Fibroblast of lung (primary cell): ENCODE measurements around the gene SLC9A1. TPM values are rescaled to one million over a fixed set of nuclear protein-coding genes. Genes with fewer than 3 reads are reported as not detected.

ENCODE experiments used
- DNase-seq, 2 donors: peaks; one replicate each; pipeline versions ENCODE4 v3.0.0 to v3.0.0-alpha.2; 2010; ENCODE audit warnings: low read depth in 2 of 2
- H2AFZ ChIP-seq: 2 replicates; pipeline ENCODE4 v1.5.1; 2012; ENCODE audit warnings: low read length, control low read depth, inconsistent platforms
- H3K27ac ChIP-seq: 2 replicates; pipeline ENCODE4 v1.5.1; 2011; ENCODE audit warnings: low read length, control low read depth; ENCODE audit not compliant: insufficient read depth
- H3K27me3 ChIP-seq: 2 replicates; pipeline ENCODE4 v1.5.1; 2011; ENCODE audit warnings: mild to moderate bottlenecking, low read length; ENCODE audit not compliant: control insufficient read depth, insufficient read depth
- H3K36me3 ChIP-seq: 2 replicates; pipeline ENCODE4 v1.5.1; 2011; ENCODE audit warnings: low read length; ENCODE audit not compliant: control insufficient read depth, insufficient read depth
- H3K4me1 ChIP-seq: 2 replicates; pipeline ENCODE4 v1.5.1; 2011; ENCODE audit warnings: low read length; ENCODE audit not compliant: control insufficient read depth, insufficient read depth; ENCODE audit errors: extremely low read depth
- H3K4me2 ChIP-seq: 2 replicates; pipeline ENCODE4 v1.5.1; 2011; ENCODE audit warnings: low read length, control low read depth; ENCODE audit not compliant: insufficient read depth; ENCODE audit errors: extremely low read depth
- H3K4me3 ChIP-seq, 4 experiments: fragments of 200-600 bp in 1 of 4; sonication (generic) in 1 of 4; replicated peaks in 1 of 4; 2 replicates each; pipeline ENCODE4 v1.5.1; 2011 to 2016; ENCODE audit warnings: low read length in 4 of 4, low read depth in 3 of 4, mild to moderate bottlenecking in 3 of 4, control low read depth in 2 of 4, inconsistent platforms in 1 of 4, mixed read lengths in 1 of 4; ENCODE audit not compliant: insufficient read depth in 1 of 4; ENCODE audit errors: control extremely low read depth in 1 of 4
- H3K79me2 ChIP-seq: 2 replicates; pipeline ENCODE4 v1.5.1; 2012; ENCODE audit warnings: mild to moderate bottlenecking, low read length, inconsistent platforms; ENCODE audit not compliant: control insufficient read depth, insufficient read depth
- H3K9ac ChIP-seq: 2 replicates; pipeline ENCODE4 v1.5.1; 2011; ENCODE audit warnings: mild to moderate bottlenecking, low read length, control low read depth; ENCODE audit not compliant: insufficient read depth
- H3K9me3 ChIP-seq: 2 replicates; pipeline ENCODE4 v1.5.1; 2012; ENCODE audit warnings: low read depth, low read length; ENCODE audit not compliant: control insufficient read depth, insufficient read depth
- H4K20me1 ChIP-seq: 2 replicates; pipeline ENCODE4 v1.5.1; 2011; ENCODE audit warnings: low read length; ENCODE audit not compliant: control insufficient read depth, insufficient read depth; ENCODE audit errors: extremely low read depth
- CTCF ChIP-seq, 2 donors: IDR thresholded peaks in 1 of 2; conservative IDR thresholded peaks in 1 of 2; 1 replicate in 1 of 2; 2 replicates in 1 of 2; pipeline ENCODE4 v1.5.1; 2011 to 2012; ENCODE audit warnings: low read length in 2 of 2, control low read depth in 1 of 2, inconsistent platforms in 1 of 2, low read depth in 1 of 2, mild to moderate bottlenecking in 1 of 2
- EZH2 ChIP-seq: IDR thresholded peaks from 2 replicates; pipeline ENCODE4 v1.5.1; 2012; ENCODE audit warnings: low read length, control low read depth, mild to moderate bottlenecking; ENCODE audit errors: missing control alignments
- polyA plus RNA-seq, 2 donors: library from polyadenylated mRNA; depleted of rRNA in 1 of 2; stranded (reverse) in 1 of 2; unstranded in 1 of 2; fragments of >200 nt; gene quantifications; 2 replicates each; pipeline ENCODE4 v1.2.1, GENCODE V29; 2011 to 2012; ENCODE audit warnings: missing spikeins in 1 of 2
- total RNA-seq: library from RNA; depleted of rRNA; stranded (reverse); fragments of >200 nt; gene quantifications from 2 replicates; pipeline ENCODE4 v1.2.1, GENCODE V29; 2014

Gene SLC9A1
- total and polyA plus RNA-seq, 2 donors (not counting 1 experiment from before 2014, with no cell fraction given) = 4.9 to 10.4 TPM

DNA sequence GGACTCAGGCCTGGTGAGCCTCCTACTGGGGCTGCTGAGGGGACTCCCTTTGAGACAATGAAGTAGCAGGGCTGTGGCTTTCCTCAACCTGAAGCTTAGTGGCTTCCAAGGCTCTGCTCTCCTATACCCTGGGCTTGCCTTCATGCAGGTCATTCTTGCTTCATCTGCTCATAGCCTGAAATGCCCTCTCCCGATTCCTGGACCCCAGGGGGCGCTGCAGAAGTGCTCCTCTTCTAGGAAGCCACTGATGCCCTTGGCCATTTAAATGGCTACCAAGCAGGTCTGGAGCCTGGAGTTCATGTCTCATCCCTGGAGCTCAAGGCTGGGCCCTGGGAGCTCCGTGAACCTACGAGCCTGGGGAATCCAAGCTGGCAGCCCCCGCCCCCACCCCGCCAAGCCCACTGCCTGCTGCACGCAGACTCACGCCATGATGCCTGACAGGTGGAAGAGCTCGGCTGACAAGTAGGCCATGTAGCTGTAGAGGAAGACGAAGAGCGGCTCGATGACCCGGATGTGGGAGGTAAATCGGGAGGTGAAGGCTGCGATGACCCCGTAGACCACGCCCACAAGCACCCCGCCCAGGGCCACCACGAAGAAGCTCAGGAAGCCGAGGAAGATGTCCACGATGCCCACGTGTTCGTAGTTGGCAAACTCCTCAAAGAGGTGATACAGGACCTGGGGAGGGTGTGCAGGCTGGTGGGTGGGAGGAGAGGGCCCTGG lies 45.7 kb downstream of the SLC9A1 start:
- H3K9ac ChIP-seq = no peak overlapping the region
- peaks cover 11% of the 10 kb centered on the region for H3K36me3 ChIP-seq
- DNase-seq = no peak
- H3K9me3 ChIP-seq = no peaks in the 10 kb centered on the region
- no peak overlapping the region for H2AFZ ChIP-seq
- TF ChIP-seq EZH2 (no peak), CTCF (conservative IDR thresholded peaks at IDR 0.05 in 1 of 2, IDR thresholded peaks at IDR 0.05 in 1 of 2; ENCODE audit: low read depth in 1 of 2, low read length in 2 of 2) (peak in 1 of 2 donors; percentile 18)
- peaks cover 18% of the 10 kb centered on the region for H3K4me1 ChIP-seq
- no peaks in the 10 kb centered on the region for H3K79me2 ChIP-seq
- no peaks in the 10 kb centered on the region for H3K27me3 ChIP-seq
- H3K27ac ChIP-seq = no peak overlapping the region
- no peak overlapping the region for H3K4me3 ChIP-seq
- no peaks in the 10 kb centered on the region for H4K20me1 ChIP-seq
- no peak overlapping the region for H3K4me2 ChIP-seq

- no peaks in the 10 kb centered on the region for H3K9me3 ChIP-seq
- no peaks in the 10 kb centered on the region for H3K79me2 ChIP-seq
- H3K9ac ChIP-seq = no peak overlapping the region
- DNase-seq = no peak
- H3K27ac ChIP-seq = no peak overlapping the region
- H2AFZ ChIP-seq = no peak overlapping the region
- TF ChIP-seq CTCF (conservative IDR thresholded peaks at IDR 0.05 in 1 of 2, IDR thresholded peaks at IDR 0.05 in 1 of 2; ENCODE audit: low read depth in 1 of 2, low read length in 2 of 2) (no peak), EZH2 (no peak)
- H4K20me1 ChIP-seq = no peaks in the 10 kb centered on the region
- peaks cover 18% of the 10 kb centered on the region for H3K4me1 ChIP-seq
- peaks cover 11% of the 10 kb centered on the region for H3K36me3 ChIP-seq
- H3K27me3 ChIP-seq = no peaks in the 10 kb centered on the region
- no peak overlapping the region for H3K4me3 ChIP-seq
- H3K4me2 ChIP-seq = no peak overlapping the region
These were observed 46.3 kb downstream of the SLC9A1 start for GRCh38 chr1:27108588-27108987.

DNA sequence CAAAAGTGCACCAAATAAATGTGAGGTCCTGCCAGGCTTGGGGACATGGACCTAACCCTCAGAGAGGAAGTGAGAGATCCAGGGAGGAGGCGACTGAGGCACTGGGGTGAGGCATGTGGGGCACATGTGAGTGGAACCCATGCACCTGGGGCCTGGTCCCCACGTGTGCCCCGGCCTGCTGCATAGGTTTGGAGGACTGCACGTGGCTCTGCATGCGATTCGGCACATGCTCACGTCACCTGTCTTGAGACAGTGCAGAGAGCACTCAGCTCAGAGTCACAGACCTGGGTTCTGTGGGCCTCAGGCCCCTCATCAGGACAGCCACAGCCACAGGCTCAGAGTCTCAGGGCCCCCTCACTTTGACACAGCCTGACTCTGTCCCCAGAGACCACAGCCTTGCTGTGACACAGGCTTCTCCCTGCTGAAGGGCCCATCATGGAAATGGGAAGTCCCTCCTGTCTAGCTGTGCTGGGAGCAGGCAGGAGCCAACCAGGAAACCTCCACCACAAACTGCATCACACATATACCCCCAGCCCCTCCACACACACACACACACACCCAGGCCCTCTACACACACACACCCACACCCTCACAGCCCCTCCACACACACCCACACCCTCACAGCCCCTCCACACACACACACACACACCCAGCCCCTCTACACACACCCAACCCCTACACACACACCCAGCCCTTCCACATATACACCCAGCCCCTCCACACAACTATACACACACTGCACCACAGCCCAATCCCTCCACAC lies 48.2 kb downstream of the SLC9A1 start:
- no peak for DNase-seq
- TF ChIP-seq CTCF (conservative IDR thresholded peaks at IDR 0.05 in 1 of 2, IDR thresholded peaks at IDR 0.05 in 1 of 2; ENCODE audit: low read depth in 1 of 2, low read length in 2 of 2) (no peak), EZH2 (no peak)

More for the DNA sequence above, 48.2 kb downstream of the SLC9A1 start:
- Histone ChIP-seq H3K27ac (no peak overlapping the region), H2AFZ (no peak overlapping the region), H3K9ac (no peak overlapping the region), H3K4me3 (no peak overlapping the region), H3K9me3 (no peaks in the 10 kb centered on the region), H3K4me2 (no peak overlapping the region), H3K27me3 (no peaks in the 10 kb centered on the region), H3K36me3 (peaks cover 11% of the 10 kb centered on the region), H3K4me1 (peaks cover 10% of the 10 kb centered on the region), H3K79me2 (no peaks in the 10 kb centered on the region), H4K20me1 (no peaks in the 10 kb centered on the region)
